CD4-positive, CD25-positive, alpha-beta regulatory T cell (primary cell): ENCODE measurements around the gene FAM118B. TPM values are rescaled to one million over a fixed set of nuclear protein-coding genes. Genes with fewer than 3 reads are reported as not detected.

Source experiments
- ATAC-seq, 2 donors: fragments of 150-1000 bp; cut with Tn5 transposase; one replicate each; pipeline ENCODE4 v1.10.0; 2021; ENCODE audit warnings: low read depth in 2 of 2, moderate number of reproducible peaks in 2 of 2, moderate library complexity in 1 of 2
- DNase-seq, 3 donors: peaks; one replicate each; pipeline versions ENCODE4 v3.0.0 to v3.0.0-alpha.2; 2012 to 2022; ENCODE audit warnings: mixed read lengths in 1 of 3
- H3K27ac ChIP-seq: one replicate; pipeline ENCODE4 v1.7.0; 2013; ENCODE audit warnings: mild to moderate bottlenecking, low read length; ENCODE audit not compliant: insufficient read depth, poor library complexity, severe bottlenecking
- H3K27me3 ChIP-seq: one replicate; pipeline ENCODE4 v1.7.0; 2013; ENCODE audit warnings: low read length; ENCODE audit not compliant: control insufficient read depth, insufficient read depth
- H3K36me3 ChIP-seq: one replicate; pipeline ENCODE4 v1.7.0; 2013; ENCODE audit warnings: mild to moderate bottlenecking, low read length, moderate library complexity; ENCODE audit not compliant: control insufficient read depth, insufficient read depth
- H3K4me1 ChIP-seq: 2 replicates; pipeline ENCODE4 v1.7.0; 2013; ENCODE audit warnings: mild to moderate bottlenecking, low read length; ENCODE audit not compliant: insufficient read depth, control insufficient read depth, poor library complexity, severe bottlenecking
- H3K4me3 ChIP-seq: one replicate; pipeline ENCODE4 v1.7.0; 2013; ENCODE audit warnings: low read depth, mild to moderate bottlenecking, low read length, moderate library complexity
- H3K9me3 ChIP-seq, 2 experiments: 1 replicate in 1 of 2; 2 replicates in 1 of 2; pipeline ENCODE4 v1.7.0; 2013; ENCODE audit warnings: low read length in 2 of 2, mild to moderate bottlenecking in 1 of 2, moderate library complexity in 1 of 2; ENCODE audit not compliant: control insufficient read depth in 2 of 2
- H3K27ac Mint-ChIP-seq, 3 donors: one replicate each; pipeline ENCODE4 v1.8.0; 2020 to 2022; ENCODE audit warnings: mild to moderate bottlenecking in 3 of 3, mixed read lengths in 3 of 3, moderate library complexity in 2 of 3
- H3K27me3 Mint-ChIP-seq: one replicate; pipeline ENCODE4 v1.8.0; 2022; ENCODE audit warnings: mild to moderate bottlenecking, mixed read lengths
- H3K36me3 Mint-ChIP-seq: one replicate; pipeline ENCODE4 v1.8.0; 2020; ENCODE audit warnings: mixed read lengths
- H3K4me1 Mint-ChIP-seq, 4 donors: one replicate each; pipeline ENCODE4 v1.8.0; 2020 to 2022; ENCODE audit warnings: mixed read lengths in 4 of 4, mild to moderate bottlenecking in 1 of 4
- H3K4me3 Mint-ChIP-seq, 4 donors: one replicate each; pipeline ENCODE4 v1.8.0; 2020 to 2022; ENCODE audit warnings: mild to moderate bottlenecking in 4 of 4, mixed read lengths in 4 of 4, moderate library complexity in 3 of 4
- H3K9me3 Mint-ChIP-seq, 7 donors: one replicate each; pipeline ENCODE4 v1.8.0; 2020 to 2022; ENCODE audit warnings: mixed read lengths in 7 of 7, mild to moderate bottlenecking in 3 of 7, moderate library complexity in 2 of 7
- polyA plus RNA-seq, 4 donors: library from polyadenylated mRNA; unstranded; fragments of 300-500 nt; fragmentation: Illumina TruSeq; gene quantifications; one replicate each; pipeline ENCODE4 v1.2.3, GENCODE V29; 2021
- total RNA-seq: library from RNA; stranded (reverse); gene quantifications from one replicate; pipeline ENCODE4 v1.2.3, GENCODE V29; 2022

Gene FAM118B
- total RNA-seq (4.4 TPM), polyA plus RNA-seq (10 to 100 TPM; 11.0 to 17.0 (median 16.8) TPM)

DNA sequence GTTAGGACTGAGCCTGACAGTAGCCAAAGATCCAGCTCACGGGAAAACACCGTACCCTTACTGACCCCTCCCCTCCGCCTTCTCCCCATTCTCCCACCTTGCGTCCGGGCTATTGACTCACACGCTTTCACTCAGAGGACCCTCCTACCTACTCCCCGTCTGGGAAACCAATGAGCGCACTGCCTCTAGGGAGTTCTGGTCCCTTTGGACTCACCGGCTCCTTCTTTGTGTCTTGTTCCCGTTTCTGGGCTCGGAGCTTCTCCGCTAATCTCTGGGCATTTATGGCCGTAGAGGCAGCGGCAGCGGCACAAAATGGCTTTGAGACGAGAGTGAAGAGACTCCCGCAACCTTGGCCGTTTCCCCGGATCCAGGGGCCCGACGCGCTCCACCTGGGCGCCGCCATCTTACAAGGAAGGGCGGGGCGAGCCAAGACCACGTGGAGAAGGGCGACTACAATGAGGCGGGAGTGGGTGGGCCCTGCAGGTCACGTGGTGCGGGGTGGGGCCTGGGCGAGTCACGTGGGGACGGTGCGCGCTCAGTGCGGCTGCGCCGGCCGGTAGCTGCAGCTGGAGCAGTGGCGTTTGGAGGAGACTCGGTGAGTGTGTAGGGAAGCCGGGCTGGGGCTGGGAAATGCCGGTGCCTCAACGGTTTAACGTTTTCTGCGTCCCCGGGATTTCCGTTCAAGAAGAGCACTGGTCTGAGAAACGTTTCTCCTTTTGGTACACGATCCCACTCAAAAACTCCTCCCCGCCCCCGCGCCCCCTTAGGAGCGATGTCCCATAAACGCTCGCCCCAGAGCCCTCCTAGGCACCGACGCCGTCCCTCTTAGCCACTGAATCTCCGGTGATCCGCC, at the start of gene FAM118B, which contains the start of gene RPUSD4:
TSS of gene FAM118B (plus strand) at position 547 of the 853 bp plus-strand sequence. CDS start 23,220 bp downstream, outside the sequence.
TSS of gene RPUSD4 (minus strand) at position 415 of the 853 bp plus-strand sequence. CDS start at position 403, 12 bp downstream.
- peak within 1 kb of the TSS; percentile 98 to 100 (median 99) for H3K4me3 Mint-ChIP-seq
- Histone ChIP-seq H3K4me1 (peaks cover 18% of the 10 kb centered on the region), H3K4me3 (peak within 1 kb of the TSS; percentile 92), H3K36me3 (peaks cover 23% of the 10 kb centered on the region), H3K9me3 (no peaks in the 10 kb centered on the region), H3K27me3 (no peaks in the 10 kb centered on the region), H3K27ac (peak within 1 kb of the TSS; percentile 80)
- peaks cover 0 to 48% (median 35%) of the 10 kb centered on the region in 4 donors for H3K4me1 Mint-ChIP-seq
- no peaks in the 10 kb centered on the region for H3K9me3 Mint-ChIP-seq
- peaks cover 6% of the 10 kb centered on the region for H3K27me3 Mint-ChIP-seq
- H3K36me3 Mint-ChIP-seq = peaks cover 31% of the 10 kb centered on the region
- DNase-seq (peak; percentile 97 to 98 (median 98)), ATAC-seq (peak; percentile 97 to 98)
- H3K27ac Mint-ChIP-seq = peak within 1 kb of the TSS; percentile 83 to 99 (median 95)

GRCh38 chr11:126162306-126163030, 49.1 kb upstream of the FAM118B start:
- no peaks in the 10 kb centered on the region for H3K36me3 Mint-ChIP-seq
- Histone ChIP-seq H3K4me3 (no peak overlapping the region), H3K4me1 (no peaks in the 10 kb centered on the region), H3K27me3 (no peaks in the 10 kb centered on the region), H3K9me3 (no peaks in the 10 kb centered on the region), H3K27ac (no peak overlapping the region), H3K36me3 (no peaks in the 10 kb centered on the region)
- no peaks in the 10 kb centered on the region for H3K9me3 Mint-ChIP-seq
- ATAC-seq (no peak), DNase-seq (no peak)
- no peak overlapping the region for H3K27ac Mint-ChIP-seq
- H3K27me3 Mint-ChIP-seq = peaks cover 8% of the 10 kb centered on the region
- H3K4me1 Mint-ChIP-seq = peaks cover 0 to 5% (median 1%) of the 10 kb centered on the region in 4 donors
- H3K4me3 Mint-ChIP-seq = no peak overlapping the region

DNA sequence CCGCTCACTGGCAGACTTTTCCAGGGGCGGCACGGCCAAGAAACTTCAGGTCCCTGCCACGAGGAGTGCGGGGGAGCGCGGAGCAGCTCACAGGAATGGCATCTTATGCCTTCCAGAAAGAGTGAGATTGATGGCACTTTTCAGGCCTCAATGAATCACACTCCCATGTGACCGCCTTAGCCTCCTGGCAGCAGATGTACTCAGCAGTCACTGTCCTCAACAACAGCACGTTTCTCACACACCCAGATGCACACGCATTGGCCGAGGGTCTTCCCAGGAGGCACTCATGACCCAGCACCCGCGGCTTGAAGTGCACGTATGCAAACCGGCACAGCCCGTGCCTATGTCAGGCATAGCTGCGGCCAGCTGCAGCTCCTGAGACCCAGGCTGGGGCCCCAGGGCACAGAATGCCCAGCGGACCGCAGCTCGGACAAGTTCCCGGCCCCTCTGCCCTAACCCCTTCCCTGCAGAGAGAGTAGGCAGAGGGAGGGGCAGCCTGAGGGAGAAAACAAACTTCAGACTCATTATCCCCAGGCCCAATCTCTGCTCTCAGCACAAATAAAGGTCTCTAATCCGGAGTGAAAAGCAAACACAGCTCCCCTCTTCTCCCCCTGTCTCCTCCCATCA, 48.4 kb upstream of the FAM118B start:
- Histone ChIP-seq H3K27me3 (no peaks in the 10 kb centered on the region), H3K9me3 (no peaks in the 10 kb centered on the region), H3K4me3 (no peak overlapping the region), H3K27ac (no peak overlapping the region), H3K4me1 (no peaks in the 10 kb centered on the region), H3K36me3 (no peaks in the 10 kb centered on the region)
- DNase-seq (no peak), ATAC-seq (no peak)
- Mint-ChIP-seq H3K36me3 (no peaks in the 10 kb centered on the region), H3K9me3 (no peaks in the 10 kb centered on the region), H3K27ac (no peak overlapping the region), H3K4me1 (peaks cover 0 to 5% (median 1%) of the 10 kb centered on the region in 4 donors), H3K27me3 (peaks cover 9% of the 10 kb centered on the region), H3K4me3 (no peak overlapping the region)

- ATAC-seq (no peak), DNase-seq (peak in 1 of 3 donors; percentile 31)
- no peak overlapping the region for H3K27ac Mint-ChIP-seq
- H3K9me3 Mint-ChIP-seq = no peaks in the 10 kb centered on the region
- no peaks in the 10 kb centered on the region for H3K36me3 ChIP-seq
- H3K27me3 ChIP-seq = no peaks in the 10 kb centered on the region
- H3K9me3 ChIP-seq = no peaks in the 10 kb centered on the region
- peaks cover 12% of the 10 kb centered on the region for H3K27me3 Mint-ChIP-seq
- H3K4me1 Mint-ChIP-seq = peaks cover 0 to 5% (median 1%) of the 10 kb centered on the region in 4 donors
- H3K27ac ChIP-seq = no peak overlapping the region
- H3K4me1 ChIP-seq = no peaks in the 10 kb centered on the region
- H3K36me3 Mint-ChIP-seq = no peaks in the 10 kb centered on the region
- H3K4me3 Mint-ChIP-seq = no peak overlapping the region
- H3K4me3 ChIP-seq = no peak overlapping the region
Observed at GRCh38 chr11:126163779-126164178, 47.8 kb upstream of the FAM118B start.

DNA sequence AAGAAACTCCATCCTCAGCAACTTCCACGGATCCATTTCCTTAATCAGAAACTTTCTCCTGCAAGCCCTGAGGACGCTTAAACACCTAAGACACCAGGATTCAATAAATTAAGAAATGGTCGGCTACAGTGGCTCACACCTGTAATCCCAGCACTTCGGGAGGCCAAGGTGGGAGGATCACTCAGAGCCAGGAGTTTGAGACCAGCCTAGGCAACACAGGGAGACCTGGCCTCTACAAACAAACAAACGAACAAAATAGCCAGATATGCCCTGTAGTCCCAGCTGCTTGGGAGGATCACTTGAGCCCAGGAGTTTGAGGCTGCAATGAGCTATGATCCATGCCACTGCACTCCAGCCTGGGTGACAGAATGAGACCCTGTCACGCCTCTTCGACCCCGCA, 46.8 kb upstream of the FAM118B start:
- Mint-ChIP-seq H3K9me3 (peaks cover 0 to 2% (median 0%) of the 10 kb centered on the region in 7 donors), H3K27ac (no peak overlapping the region), H3K4me1 (peaks cover 0 to 5% (median 1%) of the 10 kb centered on the region in 4 donors), H3K36me3 (no peaks in the 10 kb centered on the region), H3K4me3 (no peak overlapping the region), H3K27me3 (peaks cover 12% of the 10 kb centered on the region)
- Histone ChIP-seq H3K36me3 (no peaks in the 10 kb centered on the region), H3K9me3 (no peaks in the 10 kb centered on the region), H3K4me3 (no peak overlapping the region), H3K4me1 (no peaks in the 10 kb centered on the region), H3K27ac (no peak overlapping the region), H3K27me3 (no peaks in the 10 kb centered on the region)
- DNase-seq (no peak), ATAC-seq (no peak)

DNA sequence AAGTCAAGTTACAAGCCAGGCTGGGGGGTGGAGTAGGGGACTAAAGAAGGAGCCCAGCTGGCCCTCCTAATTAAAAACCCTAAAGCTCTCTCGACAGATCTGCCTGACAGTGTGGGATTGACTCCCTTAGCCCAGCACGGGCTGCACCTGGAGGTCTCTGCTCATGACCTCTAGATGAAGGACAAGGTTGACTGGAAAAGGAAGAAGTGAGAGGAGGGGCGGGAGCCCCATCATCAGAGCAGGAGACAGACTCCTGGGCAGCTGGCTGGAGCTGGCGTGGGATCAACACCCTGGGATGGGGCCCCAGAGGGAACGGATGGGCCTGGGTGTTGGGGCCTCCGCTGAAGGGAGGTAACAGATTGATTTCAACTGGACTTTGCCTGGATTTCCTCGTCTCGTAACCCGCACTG, 46.3 kb upstream of the FAM118B start:
- H3K27ac Mint-ChIP-seq = no peak overlapping the region
- H3K36me3 ChIP-seq = no peaks in the 10 kb centered on the region
- H3K9me3 Mint-ChIP-seq = peaks cover 0 to 2% (median 0%) of the 10 kb centered on the region in 7 donors
- H3K27ac ChIP-seq = no peak overlapping the region
- H3K27me3 ChIP-seq = no peaks in the 10 kb centered on the region
- H3K36me3 Mint-ChIP-seq = no peaks in the 10 kb centered on the region
- peaks cover 12% of the 10 kb centered on the region for H3K27me3 Mint-ChIP-seq
- no peak overlapping the region for H3K4me3 ChIP-seq
- H3K4me1 ChIP-seq = no peaks in the 10 kb centered on the region
- DNase-seq (no peak), ATAC-seq (no peak)
- H3K4me1 Mint-ChIP-seq = peaks cover 0 to 5% (median 1%) of the 10 kb centered on the region in 4 donors
- no peak overlapping the region for H3K4me3 Mint-ChIP-seq
- no peaks in the 10 kb centered on the region for H3K9me3 ChIP-seq

- Mint-ChIP-seq H3K9me3 (peaks cover 0 to 2% (median 0%) of the 10 kb centered on the region in 7 donors), H3K27ac (no peak overlapping the region), H3K36me3 (no peaks in the 10 kb centered on the region), H3K4me3 (no peak overlapping the region), H3K4me1 (peaks cover 0 to 5% (median 1%) of the 10 kb centered on the region in 4 donors), H3K27me3 (peaks cover 12% of the 10 kb centered on the region)
- no peaks in the 10 kb centered on the region for H3K4me1 ChIP-seq
- H3K9me3 ChIP-seq = no peaks in the 10 kb centered on the region
- H3K27ac ChIP-seq = no peak overlapping the region
- DNase-seq (no peak), ATAC-seq (no peak)
- no peaks in the 10 kb centered on the region for H3K27me3 ChIP-seq
- no peak overlapping the region for H3K4me3 ChIP-seq
- no peaks in the 10 kb centered on the region for H3K36me3 ChIP-seq
Observed at GRCh38 chr11:126165757-126166156, 45.8 kb upstream of the FAM118B start.
